HepG2 (cell line): Measurements from ENCODE around the gene MAB21L4. TPM values are rescaled to one million over a fixed set of nuclear protein-coding genes. Genes with fewer than 3 reads are reported as not detected.
A peak's percentile ranks its signal among the peaks of the same experiment; 100 is the strongest.

ENCODE experiments used
- AKAP8 ChIP-seq: sonication (generic); formaldehyde crosslinking; IDR thresholded peaks from 2 replicates; pipeline ENCODE4 v1.5.1; 2020; ENCODE audit warnings: mild to moderate bottlenecking, missing genetic modification reagents
- EED ChIP-seq: sonication (generic); formaldehyde crosslinking; IDR thresholded peaks from 2 replicates; pipeline ENCODE4 v1.5.0; 2020; ENCODE audit warnings: mild to moderate bottlenecking, missing genetic modification reagents
- GATAD2A ChIP-seq: IDR thresholded peaks from 2 replicates; pipeline ENCODE4 v1.6.1; 2016
- HCFC1 ChIP-seq: fragments of 150-350 bp; IDR thresholded peaks from 2 replicates; pipeline ENCODE4 v1.6.1; 2014; ENCODE audit warnings: low read depth, low read length
- HDAC1 ChIP-seq: sonication (generic); formaldehyde crosslinking; IDR thresholded peaks from 2 replicates; pipeline ENCODE4 v1.5.1; 2020; ENCODE audit warnings: mild to moderate bottlenecking, missing genetic modification reagents
- HMG20A ChIP-seq: IDR thresholded peaks from 2 replicates; pipeline ENCODE4 v1.6.1; 2016; ENCODE audit warnings: borderline replicate concordance
- KDM3A ChIP-seq: IDR thresholded peaks from 2 replicates; pipeline ENCODE4 v1.6.1; 2018; ENCODE audit warnings: low read depth, missing compliant biosample characterization
- MLX ChIP-seq: IDR thresholded peaks from 2 replicates; pipeline ENCODE4 v1.6.1; 2016
- NFKB2 ChIP-seq: sonication (generic); formaldehyde crosslinking; IDR thresholded peaks from 2 replicates; pipeline ENCODE4 v1.4.0; 2020; ENCODE audit warnings: missing genetic modification reagents, borderline replicate concordance
- RERE ChIP-seq: IDR thresholded peaks from 2 replicates; pipeline ENCODE4 v1.6.1; 2016; ENCODE audit warnings: low read depth, missing genetic modification reagents, missing compliant biosample characterization
- RXRA ChIP-seq: sonication (generic); formaldehyde crosslinking; IDR thresholded peaks from 2 replicates; pipeline ENCODE4 v1.5.1; 2020; ENCODE audit warnings: missing genetic modification reagents
- SETDB1 ChIP-seq: sonication (generic); formaldehyde crosslinking; IDR thresholded peaks from 2 replicates; pipeline ENCODE4 v1.5.1; 2020; ENCODE audit warnings: missing genetic modification reagents, mild to moderate bottlenecking, borderline replicate concordance
- ZNF772 ChIP-seq: sonication (generic); formaldehyde crosslinking; IDR thresholded peaks from 2 replicates; pipeline ENCODE4 v1.5.0; 2020; ENCODE audit warnings: mild to moderate bottlenecking, missing genetic modification reagents
- polyA plus RNA-seq, 8 experiments: library from polyadenylated mRNA; depleted of rRNA in 3 of 8; stranded (reverse) in 7 of 8; unstranded in 1 of 8; fragments of >200 nt; fragmentation: Illumina TruSeq in 4 of 8; extraction: Trizol in 4 of 8; gene quantifications; 2 replicates each; pipeline versions ENCODE4 v1.2.1 to v1.2.3, GENCODE V29; 2011 to 2016; ENCODE audit warnings: low read depth in 4 of 8, missing spikeins in 1 of 8, mixed read lengths in 1 of 8; ENCODE audit not compliant: insufficient read depth in 1 of 8
- total RNA-seq, 5 experiments: library from RNA; depleted of rRNA; stranded (reverse); fragments of >200 nt; fragmentation: Illumina TruSeq; extraction: Trizol; gene quantifications; 2 replicates each; pipeline ENCODE4 v1.2.3, GENCODE V29; 2016; ENCODE audit warnings: low read depth in 1 of 5
- TF ChIP-seq, protein P1 (sequence below): sonication (generic); formaldehyde crosslinking; IDR thresholded peaks from 2 replicates; pipeline ENCODE4 v1.5.1; 2020; ENCODE audit warnings: missing genetic modification reagents, mild to moderate bottlenecking, borderline replicate concordance
- TF ChIP-seq, protein P2 (sequence below): sonication (generic); formaldehyde crosslinking; IDR thresholded peaks from 2 replicates; pipeline ENCODE4 v1.5.0; 2020; ENCODE audit warnings: missing genetic modification reagents, mild to moderate bottlenecking, borderline replicate concordance
- TF ChIP-seq, protein P3 (sequence below): sonication (generic); formaldehyde crosslinking; IDR thresholded peaks from 2 replicates; pipeline ENCODE4 v1.8.0; 2022; ENCODE audit warnings: mild to moderate bottlenecking, missing genetic modification reagents, moderate library complexity

Gene MAB21L4
- total and polyA plus RNA-seq, 2 of the 13 experiments (the other 11 are each of a cell fraction or from before 2014, with no cell fraction given) = 3.0 to 14.0 TPM

GRCh38 chr2:240840435-240841060 lies 55.4 kb downstream of the MAB21L4 start (continued):
- TF ChIP-seq ZNF772 (CRISPR knock-in tag) (0 out of 2 replicates have a peak, but pooled peaks have one; percentile 23), HCFC1 (no peak), HDAC1 (CRISPR knock-in tag) (no peak), NFKB2 (CRISPR knock-in tag) (peak; percentile 80; the same call in 1 of the 2 replicates), RERE (no peak), GATAD2A (peak; percentile 44; the same call in 1 of the 2 replicates), HMG20A (CRISPR knock-in tag) (no peak), SETDB1 (CRISPR knock-in tag) (no peak), KDM3A (CRISPR knock-in tag) (no peak), AKAP8 (CRISPR knock-in tag) (no peak), RXRA (peak; percentile 52; the same call in 1 of the 2 replicates), MLX (CRISPR knock-in tag) (no peak), EED (CRISPR knock-in tag) (no peak; the same call in 1 of the 2 replicates)
- TF ChIP-seq, protein P1, sequence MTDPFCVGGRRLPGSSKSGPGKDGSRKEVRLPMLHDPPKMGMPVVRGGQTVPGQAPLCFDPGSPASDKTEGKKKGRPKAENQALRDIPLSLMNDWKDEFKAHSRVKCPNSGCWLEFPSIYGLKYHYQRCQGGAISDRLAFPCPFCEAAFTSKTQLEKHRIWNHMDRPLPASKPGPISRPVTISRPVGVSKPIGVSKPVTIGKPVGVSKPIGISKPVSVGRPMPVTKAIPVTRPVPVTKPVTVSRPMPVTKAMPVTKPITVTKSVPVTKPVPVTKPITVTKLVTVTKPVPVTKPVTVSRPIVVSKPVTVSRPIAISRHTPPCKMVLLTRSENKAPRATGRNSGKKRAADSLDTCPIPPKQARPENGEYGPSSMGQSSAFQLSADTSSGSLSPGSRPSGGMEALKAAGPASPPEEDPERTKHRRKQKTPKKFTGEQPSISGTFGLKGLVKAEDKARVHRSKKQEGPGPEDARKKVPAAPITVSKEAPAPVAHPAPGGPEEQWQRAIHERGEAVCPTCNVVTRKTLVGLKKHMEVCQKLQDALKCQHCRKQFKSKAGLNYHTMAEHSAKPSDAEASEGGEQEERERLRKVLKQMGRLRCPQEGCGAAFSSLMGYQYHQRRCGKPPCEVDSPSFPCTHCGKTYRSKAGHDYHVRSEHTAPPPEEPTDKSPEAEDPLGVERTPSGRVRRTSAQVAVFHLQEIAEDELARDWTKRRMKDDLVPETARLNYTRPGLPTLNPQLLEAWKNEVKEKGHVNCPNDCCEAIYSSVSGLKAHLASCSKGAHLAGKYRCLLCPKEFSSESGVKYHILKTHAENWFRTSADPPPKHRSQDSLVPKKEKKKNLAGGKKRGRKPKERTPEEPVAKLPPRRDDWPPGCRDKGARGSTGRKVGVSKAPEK = no peak
- TF ChIP-seq, protein P2, sequence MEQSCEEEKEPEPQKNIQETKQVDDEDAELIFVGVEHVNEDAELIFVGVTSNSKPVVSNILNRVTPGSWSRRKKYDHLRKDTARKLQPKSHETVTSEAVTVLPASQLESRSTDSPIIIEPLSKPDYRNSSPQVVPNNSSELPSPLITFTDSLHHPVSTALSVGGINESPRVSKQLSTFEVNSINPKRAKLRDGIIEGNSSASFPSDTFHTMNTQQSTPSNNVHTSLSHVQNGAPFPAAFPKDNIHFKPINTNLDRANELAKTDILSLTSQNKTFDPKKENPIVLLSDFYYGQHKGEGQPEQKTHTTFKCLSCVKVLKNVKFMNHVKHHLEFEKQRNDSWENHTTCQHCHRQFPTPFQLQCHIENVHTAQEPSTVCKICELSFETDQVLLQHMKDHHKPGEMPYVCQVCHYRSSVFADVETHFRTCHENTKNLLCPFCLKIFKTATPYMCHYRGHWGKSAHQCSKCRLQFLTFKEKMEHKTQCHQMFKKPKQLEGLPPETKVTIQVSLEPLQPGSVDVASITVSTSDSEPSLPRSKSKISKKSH (CRISPR knock-in tag) = no peak
- TF ChIP-seq, protein P3, sequence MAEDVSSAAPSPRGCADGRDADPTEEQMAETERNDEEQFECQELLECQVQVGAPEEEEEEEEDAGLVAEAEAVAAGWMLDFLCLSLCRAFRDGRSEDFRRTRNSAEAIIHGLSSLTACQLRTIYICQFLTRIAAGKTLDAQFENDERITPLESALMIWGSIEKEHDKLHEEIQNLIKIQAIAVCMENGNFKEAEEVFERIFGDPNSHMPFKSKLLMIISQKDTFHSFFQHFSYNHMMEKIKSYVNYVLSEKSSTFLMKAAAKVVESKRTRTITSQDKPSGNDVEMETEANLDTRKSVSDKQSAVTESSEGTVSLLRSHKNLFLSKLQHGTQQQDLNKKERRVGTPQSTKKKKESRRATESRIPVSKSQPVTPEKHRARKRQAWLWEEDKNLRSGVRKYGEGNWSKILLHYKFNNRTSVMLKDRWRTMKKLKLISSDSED (CRISPR knock-in tag) = no peak
